Esophagus squamous epithelium (tissue), 5 donors: Measurements from ENCODE around the gene C11orf21. TPM values are rescaled to one million over a fixed set of nuclear protein-coding genes. Genes with fewer than 3 reads are reported as not detected.
"Not testable (repeated sequence)": the region's sequence is repeated elsewhere in the genome, so short reads cannot be mapped to it uniquely, and the experiment has no call there.

ENCODE experiments used
- DNase-seq: peaks from one replicate; lab custom pipeline; 2025; lab: John Stamatoyannopoulos, UW
- H3K27ac ChIP-seq, 4 donors: fragments of 200-600 bp; sonication (generic); one replicate each; pipeline ENCODE4 v1.5.1; 2016 to 2019; ENCODE audit warnings: mild to moderate bottlenecking in 1 of 4
- H3K27me3 ChIP-seq, 4 donors: fragments of 200-600 bp; sonication (generic); 1 replicate in 3 of 4; 2 replicates in 1 of 4; pipeline versions ENCODE4 v1.5.1 to v1.6.0; 2017 to 2021; ENCODE audit warnings: antibody characterized with exemption in 1 of 4
- H3K36me3 ChIP-seq, 3 donors: fragments of 200-600 bp; sonication (generic); one replicate each; pipeline ENCODE4 v1.5.1; 2016 to 2019
- H3K4me1 ChIP-seq, 3 donors: fragments of 200-600 bp; sonication (generic); one replicate each; pipeline ENCODE4 v1.5.1; 2017 to 2019
- H3K4me3 ChIP-seq, 4 donors: fragments of 200-600 bp; sonication (generic); 1 replicate in 3 of 4; 2 replicates in 1 of 4; pipeline ENCODE4 v1.5.1; 2016 to 2019; ENCODE audit warnings: mild to moderate bottlenecking in 2 of 4, moderate library complexity in 1 of 4
- H3K9me3 ChIP-seq, 3 donors: fragments of 200-600 bp; sonication (generic); one replicate each; pipeline ENCODE4 v1.5.1; 2016 to 2019
- CTCF ChIP-seq, 6 experiments: fragments of 450-650 bp in 4 of 6; fragments of 200-600 bp in 2 of 6; sonication (generic) in 2 of 6; IDR thresholded peaks; one replicate each; pipeline ENCODE4 v1.5.1; 2016 to 2019; ENCODE audit warnings: antibody characterized with exemption in 6 of 6, mild to moderate bottlenecking in 4 of 6, moderate library complexity in 4 of 6
- POLR2A ChIP-seq, 4 donors: fragments of 450-650 bp; IDR thresholded peaks; one replicate each; pipeline ENCODE4 v1.6.1; 2017; ENCODE audit warnings: antibody characterized with exemption in 4 of 4, mild to moderate bottlenecking in 4 of 4, moderate library complexity in 3 of 4
- WGBS, 2 donors: methylation state at CpG; one replicate each; pipeline ENCODE4 v1.1.5; 2018; 5-methylcytosine and 5-hydroxymethylcytosine counted together
- intact Hi-C: fragments of 100-400 bp; cut with DNase I; formaldehyde crosslinking; loops from one replicate; pipeline ENCODE4 v1.15.0; 2022
- total RNA-seq, 4 donors: library from RNA; depleted of rRNA; stranded (reverse); fragments of >200 nt; gene quantifications; one replicate each; pipeline ENCODE4 v1.1.0, GENCODE V29; 2016
- donor health status: DM: yes; HTN: yes; CAD: no.

C11orf21 gene
- total RNA-seq, 4 donors from 2014 or later, result 0.30 to 0.94 (median 0.76) TPM; not detected in 1

GRCh38 chr11:2333486-2334205, 31.9 kb upstream of the C11orf21 start:
- DNase-seq, H3K4me3 ChIP-seq, H3K27ac ChIP-seq, H3K36me3 ChIP-seq, intact Hi-C loops: not testable (repeated sequence)
- Histone ChIP-seq H3K9me3 (peaks cover 0 to 15% (median 13%) of the 10 kb centered on the region in 3 donors), H3K4me1 (peaks cover 0 to 55% (median 3%) of the 10 kb centered on the region in 3 donors), H3K27me3 (peaks cover 0 to 17% (median 0%) of the 10 kb centered on the region in 4 donors)
- WGBS, 2 donors, result 0 to 67% methylated on average over 1 of the region's 4 CpGs

GRCh38 chr11:2332569-2332968, 30.9 kb upstream of the C11orf21 start:
- DNase-seq, intact Hi-C loops, H3K4me3 ChIP-seq, H3K36me3 ChIP-seq, H3K27ac ChIP-seq: not testable (repeated sequence)
- no CpG with 5 or more reads among the region's 29 CpGs for WGBS, 2 donors
- H3K4me1 ChIP-seq, result peaks cover 0 to 55% (median 3%) of the 10 kb centered on the region in 3 donors
- peaks cover 0 to 24% (median 0%) of the 10 kb centered on the region in 4 donors for H3K27me3 ChIP-seq
- H3K9me3 ChIP-seq, result peaks cover 0 to 15% (median 13%) of the 10 kb centered on the region in 3 donors

GRCh38 chr11:2331404-2331803, 29.7 kb upstream of the C11orf21 start:
- Histone ChIP-seq H3K4me1 (peaks cover 9 to 57% (median 12%) of the 10 kb centered on the region in 3 donors), H3K4me3 (no peak overlapping the region), H3K36me3 (no peaks in the 10 kb centered on the region), H3K27me3 (peaks cover 0 to 33% (median 0%) of the 10 kb centered on the region in 4 donors), H3K9me3 (peaks cover 0 to 15% (median 13%) of the 10 kb centered on the region in 3 donors), H3K27ac (no peak overlapping the region)
- TF ChIP-seq CTCF (IDR thresholded peaks at IDR 0.05) (no peak), POLR2A (IDR thresholded peaks at IDR 0.05) (no peak)
- 63 to 84% methylated on average over 3 to 5 of the region's 5 CpGs for WGBS, 2 donors
- DNase-seq, result no peak
- intact Hi-C loops, result no loop called here

GRCh38 chr11:2330696-2331095, 29.0 kb upstream of the C11orf21 start:
- H3K4me3 ChIP-seq, result no peak overlapping the region
- 91 to 97% methylated on average over 5 to 6 of the region's 6 CpGs for WGBS, 2 donors
- no peak for TF ChIP-seq POLR2A (IDR thresholded peaks at IDR 0.05)
- no peak for TF ChIP-seq CTCF (IDR thresholded peaks at IDR 0.05)
- DNase-seq, result no peak
- no peaks in the 10 kb centered on the region for H3K36me3 ChIP-seq
- peaks cover 0 to 33% (median 0%) of the 10 kb centered on the region in 4 donors for H3K27me3 ChIP-seq
- intact Hi-C loops, result no loop called here
- H3K27ac ChIP-seq, result no peak overlapping the region
- H3K9me3 ChIP-seq, result peaks cover 0 to 15% (median 13%) of the 10 kb centered on the region in 3 donors
- H3K4me1 ChIP-seq, result peaks cover 9 to 57% (median 13%) of the 10 kb centered on the region in 3 donors

GRCh38 chr11:2329551-2329950, 27.8 kb upstream of the C11orf21 start:
- Histone ChIP-seq H3K27ac (no peak overlapping the region), H3K4me1 (peaks cover 9 to 56% (median 18%) of the 10 kb centered on the region in 3 donors), H3K27me3 (peaks cover 0 to 33% (median 0%) of the 10 kb centered on the region in 4 donors), H3K4me3 (no peak overlapping the region), H3K9me3 (peaks cover 0 to 15% (median 13%) of the 10 kb centered on the region in 3 donors), H3K36me3 (no peaks in the 10 kb centered on the region)
- no peak for DNase-seq
- intact Hi-C loops, result no loop called here
- TF ChIP-seq CTCF (IDR thresholded peaks at IDR 0.05) (no peak), POLR2A (IDR thresholded peaks at IDR 0.05) (no peak)
- 62 to 85% methylated on average over 3 to 8 of the region's 9 CpGs for WGBS, 2 donors

- Histone ChIP-seq H3K9me3 (peaks cover 0 to 15% (median 13%) of the 10 kb centered on the region in 3 donors), H3K4me3 (no peak overlapping the region), H3K27me3 (peaks cover 0 to 33% (median 0%) of the 10 kb centered on the region in 4 donors), H3K4me1 (peaks cover 9 to 52% (median 18%) of the 10 kb centered on the region in 3 donors), H3K36me3 (no peaks in the 10 kb centered on the region), H3K27ac (peak overlapping the region in 1 of 4 donors; percentile 21)
- no peak for DNase-seq
- WGBS, 2 donors, result 49 to 66% methylated on average over 13 to 15 of the region's 15 CpGs
- intact Hi-C loops, result no loop called here
- TF ChIP-seq CTCF (IDR thresholded peaks at IDR 0.05) (no peak), POLR2A (IDR thresholded peaks at IDR 0.05) (no peak)
Observed at GRCh38 chr11:2328656-2329354, 27.1 kb upstream of the C11orf21 start.
